Measurements from ENCODE around the gene TIMP3.

GRCh38 chr22:32823024-32823730, 21.7 kb downstream of the TIMP3 start:
- TF ChIP-seq ZNF274 (IDR thresholded peaks at IDR 0.05; ENCODE audit: low read depth, low read length) (no peak), YY1 (IDR thresholded peaks at IDR 0.05; ENCODE audit: insufficient read depth, insufficient read length) (no peak), SUZ12 (IDR thresholded peaks at IDR 0.05; ENCODE audit: extremely low read depth, insufficient read depth, insufficient read length) (no peak)
